Lung (tissue), 12 donors: ENCODE data around the gene GRK4. TPM values are rescaled to one million over a fixed set of nuclear protein-coding genes. Genes with fewer than 3 reads are reported as not detected.
A peak's percentile ranks its signal among the peaks of the same experiment; 100 is the strongest.
"Not testable (repeated sequence)": the region's sequence is repeated elsewhere in the genome, so short reads cannot be mapped to it uniquely, and the experiment has no call there.

Experiments
- ATAC-seq: fragments of 200-7000 bp; cut with Tn5 transposase; one replicate; pipeline ENCODE4 v1.9.1; 2020; ENCODE audit warnings: moderate number of reproducible peaks; ENCODE audit not compliant: insufficient read depth, low FRiP score
- DNase-seq, 3 donors: peaks; one replicate each; pipeline ENCODE4 v3.0.0-alpha.2; 2013 to 2017
- H3K27ac ChIP-seq, 2 donors: one replicate each; pipeline ENCODE4 v1.5.1; 2013; ENCODE audit warnings: mild to moderate bottlenecking in 2 of 2, moderate library complexity in 2 of 2, control low read depth in 1 of 2, inconsistent platforms in 1 of 2, low read depth in 1 of 2, low read length in 1 of 2
- H3K27me3 ChIP-seq, 3 donors: one replicate each; pipeline ENCODE4 v1.5.1; 2013; ENCODE audit warnings: low read length in 2 of 3; ENCODE audit not compliant: control insufficient read depth in 3 of 3, insufficient read depth in 3 of 3
- H3K36me3 ChIP-seq, 4 donors: one replicate each; pipeline ENCODE4 v1.5.1; 2013; ENCODE audit warnings: low read length in 4 of 4, mild to moderate bottlenecking in 1 of 4, moderate library complexity in 1 of 4; ENCODE audit not compliant: control insufficient read depth in 4 of 4, insufficient read depth in 4 of 4
- H3K4me1 ChIP-seq, 5 donors: one replicate each; pipeline ENCODE4 v1.5.1; 2013; ENCODE audit warnings: low read length in 5 of 5, mild to moderate bottlenecking in 2 of 5, moderate library complexity in 1 of 5; ENCODE audit not compliant: control insufficient read depth in 5 of 5, insufficient read depth in 5 of 5
- H3K4me3 ChIP-seq: one replicate; pipeline ENCODE4 v1.5.1; 2013; ENCODE audit warnings: mild to moderate bottlenecking, control low read depth, moderate library complexity
- H3K9ac ChIP-seq, 2 donors: one replicate each; pipeline ENCODE4 v1.5.1; 2013; ENCODE audit warnings: low read length in 2 of 2, control low read depth in 1 of 2; ENCODE audit not compliant: insufficient read depth in 1 of 2
- H3K9me3 ChIP-seq, 4 donors: one replicate each; pipeline ENCODE4 v1.5.1; 2013; ENCODE audit warnings: low read length in 3 of 4, mild to moderate bottlenecking in 1 of 4, moderate library complexity in 1 of 4; ENCODE audit not compliant: control insufficient read depth in 4 of 4, insufficient read depth in 3 of 4
- CTCF ChIP-seq: IDR thresholded peaks from 2 replicates; pipeline ENCODE4 v1.5.1; 2012; ENCODE audit warnings: mild to moderate bottlenecking; ENCODE audit errors: control extremely low read depth, extremely low read depth
- whole genome bisulfite sequencing, 2 donors: extraction: QIAGEN DNeasy Blood & Tissue Kit; methylation state at CpG; one replicate each; pipeline ENCODE4 v1.1.7; 2013; 5-methylcytosine and 5-hydroxymethylcytosine counted together
- polyA plus RNA-seq, 2 donors: library from polyadenylated mRNA; stranded (reverse); fragments of 200-250 nt; gene quantifications; one replicate each; pipeline ENCODE4 v1.2.1, GENCODE V29; 2013
- total RNA-seq, 2 donors: library from RNA; depleted of rRNA in 1 of 2; stranded (reverse); fragments of >200 nt in 1 of 2; gene quantifications; one replicate each; pipeline ENCODE4 v1.2.1, GENCODE V29; 2014 to 2021
- donor health status: control.
- donor health status: control.
- donor health status: Bipolar disorder and iron deficiency.
- donor health status: healthy.
- donor health status: DM: yes; HTN: yes; CAD: no.

Gene GRK4
- total and polyA plus RNA-seq, 4 donors = 1.8 to 6.7 (median 3.2) TPM

GRCh38 chr4:2918714-2919113, 44.7 kb upstream of the GRK4 start:
- H3K4me1 ChIP-seq = not testable (repeated sequence)

GRCh38 chr4:2922453-2923101, 40.8 kb upstream of the GRK4 start:
- not testable (repeated sequence) for H3K27ac ChIP-seq, H3K9me3 ChIP-seq, H3K4me3 ChIP-seq, DNase-seq, H3K9ac ChIP-seq, ATAC-seq, H3K27me3 ChIP-seq
- Histone ChIP-seq H3K36me3 (peaks cover 5 to 33% (median 23%) of the 10 kb centered on the region in 4 donors), H3K4me1 (peaks cover 0 to 12% (median 0%) of the 10 kb centered on the region in 5 donors)
- 41 to 54% methylated on average over 7 of the region's 7 CpGs for WGBS, 2 donors

More at GRCh38 chr4:2918714-2919113, 44.7 kb upstream of the GRK4 start:
- H3K4me3 ChIP-seq, H3K9ac ChIP-seq, H3K27ac ChIP-seq, ATAC-seq, H3K27me3 ChIP-seq, DNase-seq, H3K9me3 ChIP-seq: not testable (repeated sequence)
- 92 to 93% methylated on average over 8 of the region's 8 CpGs for WGBS, 2 donors
- H3K36me3 ChIP-seq = peaks cover 16 to 27% (median 16%) of the 10 kb centered on the region in 4 donors

- no peak overlapping the region for H3K9ac ChIP-seq
- H3K27me3 ChIP-seq = no peaks in the 10 kb centered on the region
- ATAC-seq (no peak), DNase-seq (no peak)
- peaks cover 0 to 12% (median 0%) of the 10 kb centered on the region in 5 donors for H3K4me1 ChIP-seq
- 58 to 64% methylated on average over 10 of the region's 10 CpGs for WGBS, 2 donors
- H3K9me3 ChIP-seq = no peaks in the 10 kb centered on the region
- H3K36me3 ChIP-seq = peaks cover 5 to 38% (median 24%) of the 10 kb centered on the region in 4 donors
- no peak overlapping the region for H3K27ac ChIP-seq
- no peak overlapping the region for H3K4me3 ChIP-seq
- TF ChIP-seq CTCF = no peak
These were observed 40.2 kb upstream of the GRK4 start for GRCh38 chr4:2923141-2923551.

- no peak overlapping the region for H3K27ac ChIP-seq
- peaks cover 7 to 44% (median 24%) of the 10 kb centered on the region in 4 donors for H3K36me3 ChIP-seq
- TF ChIP-seq CTCF = no peak
- H3K4me3 ChIP-seq = no peak overlapping the region
- 84 to 87% methylated on average over 16 of the region's 16 CpGs for WGBS, 2 donors
- H3K4me1 ChIP-seq = peaks cover 0 to 12% (median 0%) of the 10 kb centered on the region in 5 donors
- no peaks in the 10 kb centered on the region for H3K27me3 ChIP-seq
- no peak for ATAC-seq
- no peaks in the 10 kb centered on the region for H3K9me3 ChIP-seq
- no peak overlapping the region for H3K9ac ChIP-seq
- peak in 1 of 3 donors; percentile 14 for DNase-seq
These were observed 39.6 kb upstream of the GRK4 start for GRCh38 chr4:2923668-2924173.
